GM21390 (cell line): ENCODE data around the gene MISP3.

Source experiments
- ATAC-seq: cut with Tn5 transposase; IDR thresholded peaks from one replicate; pipeline ENCODE4 v1.9.1; 2021; ENCODE audit not compliant: unreplicated experiment

Gene MISP3

GRCh38 chr19:14101003-14101545 lies 28.5 kb downstream of the MISP3 start:
- no peak for ATAC-seq

DNA sequence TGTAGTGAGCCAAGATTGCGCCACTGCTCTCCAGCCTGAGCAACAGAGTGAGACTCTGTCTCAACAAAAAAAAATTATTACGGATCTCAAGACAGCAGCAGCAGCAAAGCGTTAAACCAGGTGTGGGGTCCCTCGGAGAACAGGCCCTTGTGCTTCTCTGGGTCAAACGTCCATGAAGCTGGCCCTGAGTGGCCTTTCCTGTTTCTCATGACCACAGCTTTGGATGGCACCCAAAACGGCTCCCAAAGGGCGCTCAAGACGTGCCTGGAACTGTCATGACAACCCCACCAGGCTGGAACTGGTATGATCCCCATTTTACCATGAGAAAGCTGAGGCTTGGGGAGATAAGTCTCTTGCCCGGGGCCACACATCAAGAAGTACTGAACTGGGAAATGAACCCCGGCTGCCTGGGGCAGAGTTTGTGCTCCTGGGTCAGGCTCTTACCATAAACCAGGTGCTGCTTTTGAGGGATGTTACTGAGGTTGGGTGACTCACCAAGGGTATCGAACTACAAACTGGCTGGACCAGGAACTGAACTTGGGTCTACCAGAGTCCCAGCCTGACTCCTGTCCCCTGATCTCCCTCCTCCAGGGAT lies 29.6 kb downstream of the MISP3 start:
- ATAC-seq = no peak

DNA sequence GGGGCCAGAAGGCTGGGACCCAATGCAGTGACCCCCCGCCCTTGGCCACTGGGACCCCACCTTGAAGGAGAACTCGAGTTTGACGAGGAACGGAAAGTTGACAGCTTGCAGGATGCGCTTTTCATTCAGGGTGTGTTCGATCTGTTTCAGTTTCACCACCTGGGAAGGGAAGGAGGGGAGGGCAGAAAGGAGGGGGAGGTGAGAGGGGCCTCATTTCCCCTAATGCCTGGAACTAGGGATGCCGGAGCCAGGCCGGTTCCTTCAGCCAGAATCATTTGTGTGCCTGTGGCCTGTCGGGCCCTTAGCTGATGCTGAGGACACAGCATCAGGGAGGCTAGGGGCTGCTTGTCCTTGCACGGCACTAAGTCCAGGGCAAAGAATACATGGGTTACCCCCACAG lies 30.2 kb downstream of the MISP3 start:
- ATAC-seq = no peak

GRCh38 chr19:14103310-14103709 lies 30.7 kb downstream of the MISP3 start:
- ATAC-seq = no peak

DNA sequence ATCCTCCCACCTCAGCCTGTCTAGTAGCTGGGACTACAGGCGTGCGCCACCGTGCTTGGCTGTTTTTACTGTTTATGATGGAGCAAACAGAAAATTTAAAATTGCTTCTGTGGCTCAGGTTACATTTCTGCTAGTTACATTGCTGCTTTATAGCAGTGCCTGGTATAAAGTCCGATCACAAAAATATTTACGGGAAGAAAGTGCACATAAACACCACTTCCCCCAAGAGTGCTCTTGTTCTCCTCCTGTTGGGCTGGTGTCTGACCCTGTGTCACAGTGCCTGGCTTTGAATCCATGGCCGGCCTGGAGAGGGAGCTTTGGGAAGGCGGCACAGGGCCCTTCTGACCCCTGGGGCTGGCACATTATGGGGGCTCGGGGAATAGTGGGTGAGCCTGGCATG lies 33.1 kb downstream of the MISP3 start:
- no peak for ATAC-seq

- no peak for ATAC-seq
Measured at GRCh38 chr19:14106840-14107239, 34.3 kb downstream of the MISP3 start.

DNA sequence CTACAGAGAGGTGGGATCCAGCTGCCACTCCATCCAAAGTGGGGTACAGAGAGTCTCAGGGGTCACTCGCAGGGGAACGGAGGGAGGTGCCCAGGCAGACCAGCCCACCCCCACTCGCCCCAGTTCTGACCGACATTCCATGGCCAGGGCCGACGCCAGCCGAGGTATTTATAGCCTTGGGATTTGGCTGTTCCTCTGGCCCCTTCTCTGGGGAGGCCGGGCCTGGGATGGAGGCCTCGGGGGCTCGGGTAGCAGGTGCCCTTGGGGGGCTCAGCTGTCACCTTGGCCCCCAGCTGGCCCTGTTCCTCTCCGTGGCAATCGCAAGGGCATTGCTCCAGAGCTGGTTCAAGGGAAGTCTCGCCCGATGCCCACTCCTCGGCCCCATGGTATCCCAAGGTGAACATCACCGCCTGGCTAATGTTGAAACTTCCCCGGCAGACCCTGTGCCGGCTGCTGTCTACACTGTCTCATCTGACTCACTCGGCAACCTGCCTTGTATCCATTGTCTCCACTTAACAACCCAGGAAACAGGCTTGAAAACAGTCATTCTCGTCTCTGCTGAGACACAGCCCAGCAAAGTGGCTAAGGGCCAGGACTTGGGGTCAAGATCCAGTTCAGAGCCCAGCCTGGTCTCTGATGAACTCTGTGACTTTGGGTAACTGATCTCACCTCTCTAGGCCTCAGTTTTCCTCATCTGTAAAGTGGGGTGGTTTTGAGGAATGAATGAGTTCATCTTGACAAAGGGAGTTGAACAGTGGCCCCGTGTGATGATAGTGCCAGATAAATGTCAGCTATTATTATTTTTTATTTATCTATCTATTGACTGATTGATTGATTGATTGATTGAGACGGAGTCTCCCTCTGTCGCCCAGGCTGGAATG lies 35.2 kb downstream of the MISP3 start:
- no peak for ATAC-seq

- no peak for ATAC-seq
Measured at GRCh38 chr19:14110650-14111049, 38.1 kb downstream of the MISP3 start.

- ATAC-seq = no peak
Measured at GRCh38 chr19:14111486-14111885, 38.9 kb downstream of the MISP3 start.

GRCh38 chr19:14112051-14112808 lies 39.6 kb downstream of the MISP3 start:
- no peak for ATAC-seq

- no peak for ATAC-seq
Measured at GRCh38 chr19:14112809-14113385, 40.3 kb downstream of the MISP3 start.

- no peak for ATAC-seq
Measured at GRCh38 chr19:14113762-14114414, 41.3 kb downstream of the MISP3 start.

GRCh38 chr19:14114439-14114838 lies 41.9 kb downstream of the MISP3 start:
- ATAC-seq = no peak

GRCh38 chr19:14114854-14115253 lies 42.3 kb downstream of the MISP3 start:
- no peak for ATAC-seq

DNA sequence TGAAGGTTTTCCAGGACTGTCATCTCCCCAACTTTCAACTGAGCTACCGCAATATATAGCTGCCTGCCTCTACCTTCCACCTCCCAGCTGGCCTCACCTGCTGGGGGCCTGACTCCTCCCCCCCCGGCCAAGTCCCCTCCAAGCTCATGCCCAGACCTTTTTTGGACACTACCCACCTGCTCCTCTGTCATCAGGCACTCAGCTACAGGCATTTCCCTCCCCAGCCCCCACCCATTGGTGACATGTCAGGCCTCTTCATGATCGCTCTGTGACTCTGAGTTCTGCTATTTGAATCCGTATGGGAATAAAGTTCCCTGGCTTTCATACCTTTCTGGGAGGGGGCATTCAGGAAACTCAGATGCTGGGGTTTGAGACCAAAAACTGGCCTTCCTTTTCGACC lies 43.2 kb downstream of the MISP3 start:
- no peak for ATAC-seq

DNA sequence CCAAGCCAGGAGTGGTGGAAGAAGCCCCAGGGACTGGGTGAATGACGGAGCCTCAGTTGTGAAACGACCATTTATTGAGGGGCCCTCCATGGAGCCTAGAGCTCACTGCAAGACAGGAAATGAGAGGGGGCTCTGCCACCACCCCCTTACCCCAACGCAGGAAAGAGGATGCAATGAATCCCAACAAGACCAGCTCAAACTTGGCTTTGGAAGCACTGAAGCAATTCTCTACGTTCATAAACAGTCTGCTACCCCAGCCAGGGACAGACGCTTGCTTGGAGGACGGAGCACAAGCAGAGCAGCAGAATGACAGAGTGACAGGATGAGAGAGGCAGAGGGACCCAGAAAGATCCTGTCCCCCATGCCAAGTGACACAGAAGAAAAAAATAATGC lies 43.9 kb downstream of the MISP3 start:
- no peak for ATAC-seq

GRCh38 chr19:14116918-14117578 lies 44.5 kb downstream of the MISP3 start:
- no peak for ATAC-seq

DNA sequence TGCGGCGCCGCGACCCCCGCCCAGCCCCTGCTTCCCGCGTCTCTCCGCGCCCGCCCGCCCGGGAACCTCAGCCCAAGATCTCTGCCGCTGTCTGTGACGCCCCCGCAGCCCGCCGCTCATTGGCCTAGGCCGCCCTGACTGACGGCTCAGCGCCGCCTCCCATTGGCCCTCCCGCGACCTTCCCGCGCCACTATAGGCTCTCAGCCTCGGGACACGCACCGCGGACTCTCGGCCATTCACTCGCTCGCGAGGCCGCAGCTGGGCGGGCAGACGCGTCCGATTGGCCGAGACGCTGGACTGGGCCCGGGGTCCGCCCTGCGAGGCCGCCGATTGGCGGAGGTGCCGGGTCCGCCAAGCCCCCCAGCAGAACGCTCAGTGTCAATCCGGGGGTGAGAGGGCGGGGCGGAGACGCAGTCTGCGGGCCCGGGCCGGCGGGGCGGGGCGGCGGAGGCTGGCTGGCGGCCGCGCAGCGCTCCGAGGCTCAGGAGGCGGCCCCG lies 45.1 kb downstream of the MISP3 start, which contains the start of gene PRKACA:
Gene PRKACA (minus strand): TSS at position 95 of the 497 bp plus-strand sequence. CDS start 215 bp downstream, outside the sequence.
- peak; percentile 87 for ATAC-seq

DNA sequence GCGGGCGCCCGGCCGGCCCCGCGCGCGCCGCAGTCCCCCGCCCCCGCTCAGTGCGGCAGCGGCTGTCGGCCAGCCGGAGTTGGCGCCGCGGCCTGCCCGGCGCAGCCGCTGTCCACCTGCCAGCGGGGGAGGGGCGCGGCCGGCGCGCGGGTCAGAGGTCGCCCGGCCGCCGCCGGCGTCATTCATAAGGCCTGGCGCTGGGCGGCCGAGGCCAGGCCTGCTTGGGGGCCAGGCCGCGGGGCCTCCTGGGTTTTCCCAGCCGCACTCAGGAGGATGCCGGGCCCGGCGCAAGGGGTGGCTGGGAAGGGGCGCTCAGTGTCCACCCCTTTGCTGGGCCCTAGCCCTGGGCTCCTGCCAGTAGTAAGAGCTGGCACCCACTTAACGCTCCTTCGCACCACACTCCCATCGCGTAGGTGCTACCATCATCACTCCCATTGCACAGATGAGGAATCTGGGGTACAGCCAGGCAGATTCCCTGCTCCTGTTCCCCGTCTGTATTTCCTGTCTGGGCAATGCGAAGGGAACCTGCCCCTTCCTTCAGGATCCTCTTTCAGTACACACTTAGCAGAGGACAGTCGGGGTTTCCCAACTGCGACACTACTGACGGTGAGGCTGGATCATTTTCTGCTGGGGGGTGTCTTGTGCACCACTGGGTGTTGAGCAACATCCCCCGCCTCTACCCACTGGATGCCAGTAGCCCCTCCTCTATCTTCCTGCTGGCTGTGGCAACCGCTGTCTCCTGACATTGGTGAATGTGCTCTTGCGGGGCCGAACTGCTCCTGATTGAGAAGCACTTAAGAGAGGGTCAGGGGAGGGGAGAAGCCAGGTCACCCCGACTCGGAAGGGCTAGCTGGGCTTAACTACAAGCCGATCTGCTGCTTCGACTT lies 45.8 kb downstream of the MISP3 start:
- no peak for ATAC-seq
